Measurements from ENCODE around the gene RALY. TPM values are rescaled to one million over a fixed set of nuclear protein-coding genes. Genes with fewer than 3 reads are reported as not detected.

The RALY gene
- total RNA-seq, 1 donor from 2014 or later, result 111 TPM

DNA sequence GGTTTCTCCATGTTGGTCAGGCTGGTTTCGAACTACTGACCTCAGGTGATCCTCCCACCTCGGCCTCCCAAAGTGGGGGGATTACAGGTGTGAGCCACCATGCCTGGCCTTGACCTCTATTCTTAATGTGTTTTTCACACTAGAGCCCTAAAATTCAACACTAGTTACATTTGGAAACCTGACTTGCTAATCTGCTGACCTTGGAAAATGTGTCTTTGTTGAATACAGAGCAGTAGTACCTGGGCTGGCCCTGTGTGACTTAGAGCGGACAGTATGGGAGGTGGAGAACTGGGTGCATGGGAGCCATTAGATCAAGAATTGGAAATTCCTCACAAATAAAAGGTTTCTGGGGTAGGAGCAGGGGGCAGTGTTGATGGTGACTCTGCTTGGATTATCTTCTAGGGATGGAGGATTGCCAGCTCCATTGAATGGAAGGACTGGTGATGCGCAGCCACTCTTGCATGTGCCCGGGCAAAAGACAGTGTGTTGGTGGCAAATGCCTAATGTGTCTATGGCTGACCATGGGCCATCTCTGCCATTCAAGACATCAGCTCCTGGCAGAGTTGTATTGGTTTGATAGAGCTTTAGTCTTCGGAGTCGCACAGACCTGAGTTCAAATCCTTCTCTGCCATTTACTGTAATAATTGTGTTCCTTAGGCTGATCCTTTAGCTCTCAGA lies 53.4 kb downstream of the RALY start:
- DNase-seq (ENCODE audit: low spot score), result no peak

DNA sequence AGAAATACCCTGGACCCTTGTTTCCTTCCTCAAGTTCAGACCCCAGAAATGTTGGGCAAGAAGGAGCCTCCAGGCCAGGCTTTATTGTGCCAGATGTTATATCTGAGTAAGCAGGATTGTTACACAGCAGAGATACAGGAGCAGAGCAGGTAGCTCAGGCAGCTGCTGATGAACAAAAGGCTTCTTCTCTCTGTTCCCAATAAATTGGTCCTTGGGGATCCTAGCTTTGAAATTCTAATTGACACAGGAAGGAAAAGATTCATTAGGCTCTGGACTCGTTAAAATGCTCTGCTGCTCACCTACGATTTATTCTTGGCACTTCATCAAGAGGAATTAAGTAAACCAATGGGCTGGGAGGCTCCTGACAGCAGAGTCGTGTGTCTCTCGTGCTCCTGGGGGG lies 54.2 kb downstream of the RALY start:
- DNase-seq (ENCODE audit: low spot score), result no peak

DNA sequence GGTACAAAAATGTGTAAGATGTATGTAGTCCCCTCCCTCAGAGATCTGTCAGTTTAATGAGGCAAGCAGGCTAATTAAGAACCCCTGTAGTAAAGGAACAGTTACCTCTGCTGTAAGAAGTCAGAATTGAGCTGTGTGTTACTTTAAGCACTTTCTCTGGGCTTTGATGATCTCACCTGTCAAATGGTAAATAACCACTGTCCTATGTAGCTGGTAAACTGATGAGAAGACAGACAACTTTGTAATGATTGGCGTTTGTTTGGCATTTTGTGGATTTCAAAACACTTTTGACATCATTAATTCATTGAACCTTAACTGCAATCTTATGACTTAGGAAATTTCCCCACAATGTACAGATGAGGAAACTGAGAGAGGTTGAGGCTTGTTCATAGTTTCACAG lies 55.7 kb downstream of the RALY start:
- DNase-seq (ENCODE audit: low spot score), result no peak

DNA sequence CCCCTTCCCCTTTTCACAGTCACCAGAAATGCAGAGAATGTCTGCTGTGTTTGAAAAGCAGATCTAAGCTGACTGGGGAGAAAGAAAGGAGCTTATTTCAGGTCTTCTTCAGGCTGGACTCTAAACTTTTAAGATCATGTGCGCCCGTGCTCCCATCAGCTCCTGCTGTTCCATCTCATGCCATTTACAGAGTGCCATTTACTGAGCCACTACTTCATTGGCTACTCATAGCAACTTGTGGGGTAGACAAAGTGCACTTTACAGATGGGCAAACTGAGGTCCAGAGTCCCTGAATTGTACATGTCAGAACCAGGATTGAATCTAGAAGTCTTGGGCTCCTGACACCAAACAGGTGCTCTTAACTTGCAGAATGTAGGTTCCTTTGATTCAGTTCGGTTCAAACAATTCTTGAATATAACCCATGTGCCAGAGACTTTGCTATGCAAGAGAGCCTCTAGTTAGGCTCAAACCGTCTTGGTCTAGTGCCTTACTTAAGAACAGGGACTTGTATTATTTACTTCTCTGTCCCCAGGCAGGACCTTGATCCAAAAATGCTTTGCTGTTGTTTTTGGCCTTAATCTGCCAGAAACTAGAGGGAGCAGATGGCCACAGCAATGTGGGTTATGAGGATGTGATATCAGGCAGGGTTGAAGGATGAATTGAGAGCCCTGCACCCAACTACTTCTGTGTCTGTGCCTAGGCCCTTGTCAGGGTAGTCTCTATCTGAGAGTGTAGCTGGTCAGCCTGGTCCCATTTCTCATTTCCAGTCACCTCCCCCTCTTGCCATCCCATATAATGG lies 56.4 kb downstream of the RALY start:
- DNase-seq (ENCODE audit: low spot score), result no peak

DNA sequence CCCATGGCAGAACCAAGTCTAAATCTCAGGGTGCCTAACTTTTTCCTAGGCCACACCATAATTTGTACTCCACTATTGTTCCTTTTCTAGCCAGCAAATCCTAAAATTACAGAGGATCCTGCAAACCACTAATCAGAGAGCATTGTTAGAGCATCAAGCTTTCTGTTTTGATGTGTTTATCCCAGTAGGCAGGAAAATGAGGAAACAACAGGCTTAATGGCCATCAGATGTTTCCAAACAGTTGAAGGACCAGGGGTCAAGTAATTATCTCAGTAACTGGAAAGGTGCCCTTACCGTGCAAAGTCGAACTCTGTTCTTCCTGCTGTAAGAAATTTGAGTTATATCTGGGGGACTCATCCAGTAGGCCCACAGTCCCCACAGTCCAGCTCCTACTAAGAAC lies 58.7 kb downstream of the RALY start:
- DNase-seq (ENCODE audit: low spot score), result no peak

DNA sequence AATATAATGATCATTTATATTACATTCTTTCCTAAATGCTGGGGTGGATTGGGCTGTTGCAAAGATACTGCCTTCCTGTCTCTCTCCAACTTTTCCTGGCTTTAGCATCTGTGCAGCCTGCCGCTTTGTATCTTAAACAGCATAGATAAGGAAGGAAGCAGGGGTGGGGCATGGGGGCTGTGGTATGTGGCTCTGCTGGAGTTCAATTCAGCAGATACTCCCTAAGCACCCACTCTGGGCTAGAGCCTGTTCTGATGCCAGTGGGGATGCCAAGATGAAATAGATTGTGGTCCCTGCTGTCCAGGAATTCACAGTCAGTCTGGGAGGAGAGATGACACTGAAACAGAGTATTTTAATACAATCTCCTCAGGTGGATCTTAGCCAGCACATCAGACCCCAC lies 61.6 kb downstream of the RALY start:
- DNase-seq (ENCODE audit: low spot score), result no peak

DNA sequence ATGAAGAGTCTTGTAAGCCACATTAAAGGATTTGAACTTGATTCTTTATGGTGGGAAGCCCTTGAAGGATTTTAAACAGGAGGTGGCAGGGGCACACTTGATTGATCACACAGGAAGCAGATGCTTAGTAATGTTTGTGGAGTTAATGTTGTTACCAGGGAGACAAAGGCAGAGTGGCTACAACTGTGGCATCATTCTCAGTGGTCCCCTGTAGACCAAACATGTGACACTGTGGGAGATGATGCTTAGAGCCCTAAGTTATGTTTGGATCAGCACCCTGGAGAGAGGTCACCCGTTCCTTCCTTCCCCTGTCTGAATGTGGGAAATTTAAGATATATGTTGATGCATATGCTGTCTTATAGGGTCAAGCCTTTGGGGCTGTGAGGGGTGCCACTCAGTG lies 65.1 kb downstream of the RALY start:
- no peak for DNase-seq (ENCODE audit: low spot score)

DNA sequence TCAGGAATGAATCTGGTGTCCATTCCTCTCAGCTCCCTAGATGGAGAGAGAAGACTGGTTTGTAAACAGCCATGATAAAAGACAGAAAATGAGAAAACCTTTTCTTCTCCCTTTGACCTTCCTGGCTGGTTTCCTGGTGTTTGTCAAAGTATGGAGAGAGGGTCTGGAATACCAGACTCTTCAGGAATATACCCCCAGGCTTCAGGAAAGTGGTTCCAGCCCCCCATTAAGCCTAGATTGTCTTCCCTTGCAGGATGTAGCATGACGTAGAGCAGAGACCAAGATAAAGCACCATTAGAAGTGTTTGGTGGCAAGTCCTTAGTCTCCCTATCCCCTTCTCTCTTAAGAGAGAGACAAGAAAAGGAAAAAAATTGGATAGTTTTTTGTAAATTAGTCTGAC lies 67.3 kb downstream of the RALY start:
- DNase-seq (ENCODE audit: low spot score), result no peak

DNA sequence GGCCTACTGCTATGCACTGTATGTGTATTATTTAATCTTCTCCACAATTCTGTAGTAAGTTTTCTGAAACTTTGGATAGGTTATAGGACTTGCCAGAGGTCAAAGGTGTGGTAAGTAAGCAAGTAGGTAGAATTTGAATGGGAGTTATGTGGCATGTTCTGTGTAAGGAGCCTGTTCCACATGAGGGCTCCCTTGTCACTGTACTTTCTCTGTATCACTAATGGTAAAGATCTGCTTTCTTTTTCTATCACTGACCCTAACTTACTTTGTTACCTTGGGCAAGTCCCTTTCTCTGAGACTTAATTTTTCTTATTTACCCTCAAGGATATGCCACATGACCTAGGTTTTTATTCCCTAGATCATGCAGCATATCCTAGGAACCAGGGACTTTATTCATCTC lies 68.0 kb downstream of the RALY start:
- no peak for DNase-seq (ENCODE audit: low spot score)

DNA sequence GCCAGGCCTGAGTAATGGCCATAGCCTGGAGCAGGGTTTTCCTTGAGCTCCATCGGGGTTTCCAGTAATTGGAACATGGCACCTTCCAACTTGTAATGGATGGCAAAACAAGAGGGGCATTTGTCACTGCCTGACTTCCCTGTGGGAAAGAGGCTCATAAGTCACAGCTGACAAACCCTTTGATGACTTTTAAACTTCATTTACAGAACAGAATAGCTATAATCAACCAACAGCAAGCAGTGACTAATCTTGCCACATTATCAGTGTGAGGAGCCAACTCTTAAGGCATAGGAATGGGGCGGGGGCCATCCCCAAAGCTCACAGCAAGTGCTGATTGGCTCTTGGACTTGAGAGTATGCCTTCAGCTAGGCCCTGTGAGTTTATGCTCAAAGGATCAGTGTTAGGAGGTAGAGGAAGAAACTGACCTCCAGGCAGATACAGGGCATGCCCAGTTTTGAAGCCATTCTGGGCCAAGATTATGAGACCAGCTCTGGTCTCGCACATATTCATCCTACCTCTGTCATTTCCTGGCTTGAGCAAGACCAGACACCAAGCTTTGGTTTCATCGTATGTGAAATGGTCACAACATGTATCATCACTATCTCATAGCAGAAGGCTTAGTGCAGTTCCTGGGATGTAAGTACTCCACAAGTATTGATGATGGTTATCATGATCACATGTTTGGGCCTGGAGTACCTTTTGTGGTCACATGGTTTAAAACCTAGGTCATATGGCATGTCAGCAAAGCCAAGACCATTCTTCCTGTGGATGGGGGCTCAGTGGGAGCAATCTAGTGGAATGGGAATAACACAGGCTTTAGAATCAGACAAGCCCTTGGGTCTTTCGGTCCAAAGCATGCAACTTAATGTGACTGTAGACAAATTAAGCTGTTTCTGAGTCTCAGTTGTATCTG lies 69.1 kb downstream of the RALY start:
- DNase-seq (ENCODE audit: low spot score), result no peak

DNA sequence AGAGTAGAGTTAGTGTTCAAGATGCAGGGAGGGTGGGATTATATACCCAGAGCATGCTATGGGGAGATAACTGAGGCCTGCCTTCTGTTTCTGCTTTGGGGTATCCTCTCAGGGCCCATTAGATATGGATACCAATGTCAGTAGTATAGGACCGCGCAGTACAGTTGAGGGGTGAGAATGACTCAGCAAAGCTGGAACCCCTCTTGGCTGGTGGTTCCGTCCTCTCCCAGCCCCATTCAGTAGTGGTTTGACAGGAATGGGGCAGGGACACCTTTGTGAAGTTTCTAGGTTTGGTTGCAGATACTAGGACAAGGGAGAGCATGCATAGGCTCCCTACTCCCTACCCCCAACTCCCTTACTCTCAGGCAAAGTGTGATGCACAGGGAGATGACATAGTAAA lies 70.6 kb downstream of the RALY start:
- DNase-seq (ENCODE audit: low spot score), result no peak

DNA sequence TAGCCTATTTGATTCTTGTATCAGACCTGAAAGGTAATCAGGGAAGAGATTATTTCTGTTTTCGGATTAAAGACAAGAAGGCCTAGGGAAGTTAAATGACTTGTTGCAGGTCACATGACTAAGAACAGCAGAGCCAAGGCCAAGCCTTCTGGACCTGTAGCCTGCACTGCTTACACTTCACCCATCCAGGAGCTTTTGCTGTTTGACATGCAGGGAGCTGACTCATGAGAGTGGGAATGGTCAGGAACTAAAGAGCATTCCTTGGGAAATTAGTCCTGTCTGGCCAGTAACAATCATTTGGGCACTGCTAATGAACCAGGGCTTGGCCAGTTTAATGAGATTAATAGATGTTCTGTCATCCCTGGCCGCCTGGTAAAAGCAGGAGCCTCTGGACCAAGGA lies 71.5 kb downstream of the RALY start:
- DNase-seq (ENCODE audit: low spot score), result no peak

DNA sequence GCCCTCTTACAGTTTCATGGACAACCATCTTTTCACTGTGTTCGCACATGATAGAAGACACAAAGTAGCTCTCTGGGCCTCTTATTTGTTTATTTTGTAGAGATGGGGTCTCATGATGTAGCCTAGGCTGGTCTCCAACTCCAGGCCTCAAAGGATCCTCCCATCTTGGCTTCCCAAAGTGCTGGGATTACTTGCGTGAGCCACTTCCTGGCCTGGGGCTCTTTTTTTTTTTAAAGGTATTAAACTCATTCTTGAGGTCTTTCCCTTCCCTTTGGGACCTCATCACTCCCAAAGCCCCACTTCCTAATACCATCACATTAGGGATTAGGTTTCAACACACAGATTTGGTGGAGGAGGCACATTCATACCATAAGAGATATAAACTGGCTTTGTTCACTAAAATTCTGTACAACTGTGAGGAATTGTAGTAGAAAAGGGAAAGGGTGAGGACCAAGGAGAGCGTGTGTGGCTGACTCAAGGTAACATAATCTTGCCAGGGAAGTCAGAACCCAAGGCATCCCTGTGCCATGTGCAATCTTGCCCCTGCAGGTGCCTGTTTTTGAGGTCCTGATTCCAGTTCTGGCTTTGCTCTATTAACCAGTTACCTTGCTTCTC lies 72.9 kb downstream of the RALY start:
- DNase-seq (ENCODE audit: low spot score), result no peak

DNA sequence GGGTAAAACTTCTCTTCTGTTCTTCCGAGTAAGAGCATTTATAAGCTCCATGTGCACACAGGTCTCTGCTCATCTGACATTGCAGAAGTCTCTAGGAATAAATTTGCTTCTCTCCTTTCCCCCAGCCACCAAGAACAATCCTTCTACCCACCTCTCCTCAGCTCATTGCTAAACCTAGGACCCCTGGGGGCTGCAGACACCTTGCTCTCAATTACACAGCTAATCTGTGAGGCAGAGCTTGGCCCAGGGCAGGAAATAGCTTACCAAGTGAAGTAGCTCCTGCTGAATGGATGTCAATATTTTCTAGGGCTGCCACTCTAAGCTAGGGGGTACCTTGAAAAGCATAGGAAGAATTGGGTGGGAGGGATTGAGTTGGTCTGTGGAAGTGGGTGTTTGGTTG lies 74.3 kb downstream of the RALY start:
- no peak for DNase-seq (ENCODE audit: low spot score)

DNA sequence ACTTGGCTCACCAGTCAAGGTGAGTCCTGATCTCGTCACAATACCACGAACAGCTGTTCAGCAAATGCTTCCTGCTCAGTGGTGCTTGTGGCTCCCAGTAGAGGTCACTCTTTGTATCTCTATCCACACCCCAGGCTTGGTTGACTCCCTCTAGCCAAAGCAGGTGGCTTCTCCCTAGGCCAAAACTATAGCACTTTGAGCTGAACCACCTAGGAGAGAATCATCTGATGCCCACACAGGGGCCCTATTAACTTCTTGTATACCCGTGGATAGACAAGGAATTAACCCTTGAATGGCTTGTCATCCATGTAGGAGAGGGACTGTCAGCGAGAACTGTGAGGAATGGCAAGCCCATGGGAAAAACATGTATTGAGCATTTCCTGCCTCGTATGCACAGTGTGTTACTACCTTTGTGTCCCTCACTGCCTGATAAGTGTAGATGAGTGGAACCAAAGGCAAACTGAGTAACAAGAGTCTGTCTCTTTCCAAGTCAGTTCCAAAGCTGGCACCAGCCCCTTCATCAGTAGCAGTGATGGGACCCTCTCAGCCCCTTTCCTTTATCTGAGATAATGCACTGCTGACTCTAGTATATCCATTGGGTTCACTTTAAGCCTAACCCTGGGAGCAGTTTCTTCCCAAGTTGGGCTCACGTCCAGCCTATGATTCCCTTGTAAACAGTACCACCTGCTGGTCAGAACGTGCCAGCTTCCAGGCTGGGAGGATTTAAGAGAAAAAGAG lies 75.8 kb downstream of the RALY start:
- peak; percentile 83 for DNase-seq (ENCODE audit: low spot score)

DNA sequence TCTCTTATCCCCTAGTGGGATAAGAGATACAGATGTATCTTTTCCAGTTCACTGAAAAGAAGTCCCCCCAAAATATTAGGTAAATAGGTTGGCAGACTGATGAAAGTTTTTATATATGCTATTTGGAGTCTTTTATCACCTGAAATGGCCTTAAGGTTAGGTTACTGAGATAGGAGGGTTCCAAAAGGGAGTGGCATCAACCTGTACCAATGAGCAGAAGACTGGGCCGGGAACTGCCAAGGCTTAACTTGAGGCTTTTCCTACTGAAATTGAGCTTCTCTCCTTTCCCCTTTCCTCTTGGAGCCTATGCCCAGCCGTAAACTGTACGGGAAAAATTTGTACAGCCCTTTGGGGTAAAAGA lies 76.3 kb downstream of the RALY start:
- DNase-seq (ENCODE audit: low spot score), result no peak

DNA sequence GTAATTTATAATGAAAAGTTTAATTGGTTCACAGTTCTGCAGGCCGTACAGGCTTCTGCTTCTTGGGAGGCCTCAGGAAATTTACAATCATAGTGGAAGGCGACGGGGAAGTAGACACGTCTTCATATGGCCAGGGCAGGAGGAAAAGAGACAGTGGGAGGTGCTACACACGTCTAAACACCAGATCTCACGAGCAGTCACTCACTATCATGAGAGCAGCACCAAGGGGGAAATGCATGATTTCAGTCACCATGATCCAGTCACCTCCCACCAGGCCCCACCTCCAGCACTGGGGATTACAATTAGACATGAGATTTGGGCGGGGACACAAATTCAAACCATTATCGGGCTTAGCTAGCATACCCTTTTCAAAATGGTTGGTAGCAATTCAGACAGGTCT lies 77.1 kb downstream of the RALY start:
- no peak for DNase-seq (ENCODE audit: low spot score)

DNA sequence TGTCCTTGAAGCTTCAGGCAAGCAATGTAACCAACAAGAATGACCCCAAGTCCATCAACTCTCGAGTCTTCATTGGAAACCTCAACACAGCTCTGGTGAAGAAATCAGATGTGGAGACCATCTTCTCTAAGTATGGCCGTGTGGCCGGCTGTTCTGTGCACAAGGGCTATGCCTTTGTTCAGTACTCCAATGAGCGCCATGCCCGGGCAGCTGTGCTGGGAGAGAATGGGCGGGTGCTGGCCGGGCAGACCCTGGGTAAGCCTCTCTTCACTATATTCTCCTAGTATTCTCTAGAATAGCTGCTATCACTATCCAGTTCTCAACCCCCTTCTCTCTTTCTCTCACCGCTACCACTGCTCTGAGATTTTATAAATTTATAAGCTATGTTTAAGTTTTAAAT lies 78.4 kb downstream of the RALY start:
- DNase-seq (ENCODE audit: low spot score), result no peak

DNA sequence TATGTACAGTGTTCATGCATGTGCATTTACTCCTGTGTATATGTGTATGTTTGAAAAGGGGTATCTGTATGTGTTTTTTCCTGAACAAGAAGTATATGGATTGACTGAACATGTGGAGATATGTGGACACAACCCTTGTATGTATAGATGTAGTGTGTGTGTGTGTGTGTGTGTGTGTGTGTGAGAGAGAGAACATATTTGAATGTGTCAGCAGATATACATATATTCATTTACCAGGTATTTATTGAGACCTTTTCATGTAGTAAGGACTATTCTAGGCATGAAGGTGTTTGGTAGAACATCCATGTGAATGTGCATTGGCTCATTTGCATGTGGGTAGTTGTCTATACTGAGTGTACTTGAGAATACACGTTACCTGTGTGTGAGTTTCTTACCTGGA lies 79.1 kb downstream of the RALY start:
- no peak for DNase-seq (ENCODE audit: low spot score)

DNA sequence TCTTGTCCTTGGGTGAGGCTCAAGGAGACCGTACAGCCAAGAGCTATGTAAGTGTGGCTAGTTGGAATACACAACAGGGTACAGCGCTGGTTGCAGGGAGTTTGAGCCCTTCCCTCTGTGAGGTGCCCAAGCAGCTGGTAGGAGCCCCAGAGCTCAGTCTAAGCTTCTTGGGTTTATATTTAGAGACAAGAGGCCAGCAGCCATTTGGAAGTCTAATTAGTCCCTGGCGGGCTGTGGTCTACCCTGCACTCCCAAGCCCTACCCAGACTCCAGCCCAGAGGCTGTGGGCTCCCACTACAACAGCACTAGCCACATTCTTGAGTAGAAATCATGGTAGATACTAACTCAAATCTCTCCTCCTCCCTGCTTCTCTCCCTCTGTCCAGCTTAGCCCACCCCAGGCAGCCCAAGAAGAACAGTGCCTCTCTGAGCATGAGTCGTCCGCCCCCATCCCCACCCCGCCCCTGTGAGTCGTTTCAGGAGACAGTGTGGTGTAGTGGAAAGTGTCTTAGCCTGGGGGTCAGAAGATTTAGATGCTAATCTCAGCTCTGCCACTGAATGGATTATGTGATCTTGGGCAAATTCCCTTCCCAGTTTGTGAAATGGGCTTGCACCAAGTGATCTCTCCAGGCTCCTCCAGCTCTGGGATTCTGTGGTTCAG lies 80.5 kb downstream of the RALY start:
- DNase-seq (ENCODE audit: low spot score), result no peak

DNA sequence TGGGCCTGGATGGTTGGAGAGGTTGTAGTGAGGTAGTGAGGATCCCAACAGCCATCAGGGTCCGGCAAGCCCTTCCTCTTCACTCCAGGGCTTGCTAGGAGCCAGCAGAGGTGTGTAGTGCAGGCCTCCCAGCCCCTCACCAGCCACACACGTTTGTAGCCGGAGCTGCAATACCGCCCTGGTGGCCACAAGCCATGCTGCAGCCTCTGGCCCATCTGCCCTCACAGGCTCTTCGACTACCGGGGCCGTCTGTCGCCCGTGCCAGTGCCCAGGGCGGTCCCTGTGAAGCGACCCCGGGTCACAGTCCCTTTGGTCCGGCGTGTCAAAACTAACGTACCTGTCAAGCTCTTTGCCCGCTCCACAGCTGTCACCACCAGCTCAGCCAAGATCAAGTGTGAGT lies 81.9 kb downstream of the RALY start:
- DNase-seq (ENCODE audit: low spot score), result no peak
